ENCODE results near the gene PLAAT3.
"Not testable (repeated sequence)": the region's sequence is repeated elsewhere in the genome, so short reads cannot be mapped to it uniquely, and the experiment has no call there.

GRCh38 chr11:63542506-63542905 is 71.7 kb downstream of the PLAAT3 start:
- not testable (repeated sequence) for TF ChIP-seq CTCF (IDR thresholded peaks at IDR 0.05); MXI1 (IDR thresholded peaks at IDR 0.05; ENCODE audit: low read depth, low read length); TEAD4 (IDR thresholded peaks at IDR 0.05; ENCODE audit: borderline replicate concordance, insufficient read depth); REST (IDR thresholded peaks at IDR 0.05; ENCODE audit: low read depth, low read length); ELF1 (IDR thresholded peaks at IDR 0.05); RXRA (IDR thresholded peaks at IDR 0.05; ENCODE audit: borderline replicate concordance, low read depth); PBX3 (IDR thresholded peaks at IDR 0.05)
